HUES48 (cell line): ENCODE data around the gene OR1B1.
"Not testable (repeated sequence)": the region's sequence is repeated elsewhere in the genome, so short reads cannot be mapped to it uniquely, and the experiment has no call there.

ENCODE experiments used
- H3K27ac ChIP-seq: one replicate; pipeline ENCODE4 v1.7.0; 2013; ENCODE audit warnings: low read depth, low read length, inconsistent platforms
- H3K27me3 ChIP-seq: 2 replicates; pipeline ENCODE4 v1.6.1; 2013; ENCODE audit warnings: mild to moderate bottlenecking, low read length; ENCODE audit not compliant: control insufficient read depth, insufficient read depth
- H3K36me3 ChIP-seq: 2 replicates; pipeline ENCODE4 v1.6.1; 2013; ENCODE audit warnings: low read length; ENCODE audit not compliant: control insufficient read depth, insufficient read depth
- H3K4me1 ChIP-seq: 2 replicates; pipeline ENCODE4 v1.6.1; 2013; ENCODE audit warnings: mild to moderate bottlenecking, low read length; ENCODE audit not compliant: control insufficient read depth, insufficient read depth
- H3K4me3 ChIP-seq: 2 replicates; pipeline ENCODE4 v1.5.1; 2013; ENCODE audit warnings: mild to moderate bottlenecking, low read depth, low read length
- H3K9ac ChIP-seq: 2 replicates; pipeline ENCODE4 v1.6.1; 2013; ENCODE audit warnings: mild to moderate bottlenecking, low read depth, low read length, moderate library complexity
- H3K9me3 ChIP-seq: 2 replicates; pipeline ENCODE4 v1.6.1; 2013; ENCODE audit warnings: low read length; ENCODE audit not compliant: control insufficient read depth, insufficient read depth

OR1B1 gene

GRCh38 chr9:122583284-122583683 is 74.1 kb downstream of the OR1B1 start, which contains the start of gene OR1L8:
TSS of gene OR1L8 (minus strand) at chr9:122583384. CDS start at chr9:122568477, 14,907 bp downstream.
- H3K27ac ChIP-seq, H3K9ac ChIP-seq, H3K27me3 ChIP-seq, H3K4me1 ChIP-seq, H3K36me3 ChIP-seq, H3K4me3 ChIP-seq: not testable (repeated sequence)
- H3K9me3 ChIP-seq = peaks cover 43% of the 10 kb centered on the region

DNA sequence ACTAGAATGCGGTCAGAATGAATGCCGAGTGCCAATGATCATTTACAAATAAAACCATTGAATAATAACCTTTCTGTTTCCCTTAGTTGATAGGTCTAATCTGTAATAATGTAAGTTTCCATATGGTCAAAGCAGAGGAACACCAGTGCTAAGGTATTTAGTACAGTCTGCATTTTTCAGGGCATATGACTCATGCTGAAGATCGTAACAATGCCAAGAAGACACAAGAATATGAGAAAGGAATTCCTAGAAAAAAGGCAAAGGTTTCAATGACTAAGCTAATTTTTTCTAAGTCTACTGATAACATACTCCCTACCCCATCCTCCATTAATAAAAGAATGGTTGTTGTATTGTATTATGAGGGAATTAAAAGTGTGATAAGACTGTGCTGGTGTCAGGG is 77.1 kb downstream of the OR1B1 start:
- H3K9me3 ChIP-seq = peaks cover 57% of the 10 kb centered on the region
- no peak overlapping the region for H3K9ac ChIP-seq
- H3K27me3 ChIP-seq = no peaks in the 10 kb centered on the region
- H3K27ac ChIP-seq = no peak overlapping the region
- H3K36me3 ChIP-seq = no peaks in the 10 kb centered on the region
- H3K4me3 ChIP-seq = no peak overlapping the region
- H3K4me1 ChIP-seq = no peaks in the 10 kb centered on the region

DNA sequence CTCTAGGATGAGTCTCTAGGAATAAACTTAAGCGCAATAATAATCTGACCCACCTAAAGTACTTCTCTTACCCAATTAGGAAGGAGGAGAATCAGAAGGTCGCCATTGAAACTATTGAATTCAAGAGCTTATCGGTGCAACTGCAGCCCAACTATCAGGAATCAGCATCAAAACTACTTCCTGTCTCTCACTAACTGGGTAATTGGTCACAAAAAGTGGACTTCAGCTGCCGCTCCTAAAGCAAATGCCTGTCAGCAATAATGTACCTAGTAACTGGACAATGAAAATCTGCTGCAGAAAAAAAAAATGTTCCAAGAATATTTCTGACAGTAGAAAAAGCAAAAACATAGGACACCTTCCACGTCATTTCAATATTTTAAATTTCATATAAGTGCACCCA is 77.6 kb downstream of the OR1B1 start:
- peaks cover 62% of the 10 kb centered on the region for H3K9me3 ChIP-seq
- H3K9ac ChIP-seq = no peak overlapping the region
- H3K36me3 ChIP-seq = no peaks in the 10 kb centered on the region

More for the DNA sequence above, 77.6 kb downstream of the OR1B1 start:
- Histone ChIP-seq H3K4me1 (no peaks in the 10 kb centered on the region), H3K27ac (no peak overlapping the region), H3K27me3 (no peaks in the 10 kb centered on the region), H3K4me3 (no peak overlapping the region)
